Measurements from ENCODE around the gene RIOK3. TPM values are rescaled to one million over a fixed set of nuclear protein-coding genes. Genes with fewer than 3 reads are reported as not detected.
"Not testable (repeated sequence)": the region's sequence is repeated elsewhere in the genome, so short reads cannot be mapped to it uniquely, and the experiment has no call there.

Gene RIOK3
- total and polyA plus RNA-seq, 2 of the 4 experiments (the other 2 are of a cell fraction), result 21.5 to 38.9 TPM

DNA sequence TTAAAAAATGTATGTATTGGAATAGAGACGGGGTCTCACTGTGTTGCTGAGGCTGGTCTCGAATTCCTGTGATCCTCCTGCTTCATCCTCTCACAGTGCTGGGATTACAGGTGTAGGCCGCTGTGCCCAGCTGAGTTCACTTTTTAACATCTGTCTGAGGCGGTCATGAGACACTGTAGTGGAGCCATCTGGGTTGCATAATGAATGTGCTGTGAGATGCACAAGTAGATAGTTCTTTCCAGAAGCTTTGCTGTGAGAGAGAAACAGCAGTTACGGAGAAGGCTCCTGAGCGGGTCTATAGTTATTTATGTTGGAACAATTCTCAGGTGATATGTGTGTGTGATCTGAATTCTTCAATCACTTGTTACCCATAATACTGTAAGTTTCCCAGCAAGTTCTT lies 53.3 kb downstream of the RIOK3 start:
- no peak overlapping the region for H3K14ac ChIP-seq (replicated peaks; ENCODE audit: low read depth, low read length)
- no peaks in the 10 kb centered on the region for H3K27me3 ChIP-seq (ENCODE audit: control insufficient read depth, insufficient read depth, low read length)
- no peak overlapping the region for H3K56ac ChIP-seq (ENCODE audit: extremely low read depth, insufficient read depth, low read length)
- no peak for ATAC-seq (ENCODE audit: low read depth)
- H4K8ac ChIP-seq (ENCODE audit: low read depth in 2 of 2, low read length in 2 of 2), result no peak overlapping the region
- H3K27ac ChIP-seq (ENCODE audit: insufficient read depth, low read length), result no peak overlapping the region
- H3K79me1 ChIP-seq (ENCODE audit: low read depth in 1 of 2, low read length in 2 of 2), result peaks cover 25 to 28% of the 10 kb centered on the region in 2 experiments
- BruUV-seq (replicated peaks), result no TSS peak
- H2BK15ac ChIP-seq (ENCODE audit: low read depth, low read length), result no peak overlapping the region
- CTCF ChIA-PET, result interaction anchor here (1.0 kb wide), 1 partner anchor 9 kb away, joined by 5 read pairs; no protein-coding TSS in a partner anchor
- POLR2A ChIA-PET (ENCODE audit: unreplicated experiment), result interaction anchor here (0.6 kb wide), 1 partner anchor 29 kb away, joined by 7 read pairs; no protein-coding TSS in a partner anchor
- in situ Hi-C loops (cut with MboI; ENCODE audit: low sequenced_read_pairs) (no loop called here), dilution Hi-C loops (cut with HindIII; ENCODE audit: low sequenced_read_pairs, unreplicated experiment) (no loop called here), intact Hi-C loops (cut with micrococcal nuclease) (no loop called here)
- no peaks in the 10 kb centered on the region for H3K9me3 ChIP-seq (ENCODE audit: control insufficient read depth, insufficient read depth, low read length)
- H3K4ac ChIP-seq (ENCODE audit: low read depth, low read length), result no peak overlapping the region
- H4K20me1 ChIP-seq (ENCODE audit: insufficient read depth, low read length), result peaks cover 4% of the 10 kb centered on the region; the same call in 1 of the 2 replicates
- H3K4me1 ChIP-seq (ENCODE audit: control insufficient read depth, insufficient read depth, low read length), result peaks cover 4% of the 10 kb centered on the region; the same call in 1 of the 2 replicates
- no peak overlapping the region for H2AFZ ChIP-seq (replicated peaks; ENCODE audit: low read length, poor library complexity)
- no peak overlapping the region for H3K23ac ChIP-seq (ENCODE audit: low read depth, low read length)
- no peak overlapping the region for H3K18ac ChIP-seq (ENCODE audit: low read depth, low read length)
- H2AK5ac ChIP-seq (ENCODE audit: low read depth, low read length), result no peak overlapping the region
- peaks cover 11% of the 10 kb centered on the region for H3K36me3 ChIP-seq (ENCODE audit: control insufficient read depth, insufficient read depth, low read length)
- no peak overlapping the region for H2BK20ac ChIP-seq (ENCODE audit: low read depth, low read length)
- H2AK9ac ChIP-seq (replicated peaks; ENCODE audit: low read depth, low read length, poor library complexity), result no peak overlapping the region
- no peak overlapping the region for H4K5ac ChIP-seq (ENCODE audit: low read depth, low read length)
- no peak overlapping the region for H2BK120ac ChIP-seq (ENCODE audit: low read depth, low read length)
- TF ChIP-seq BHLHE40 (IDR thresholded peaks at IDR 0.05; ENCODE audit: low read depth, low read length) (no peak), POLR2A (IDR thresholded peaks at IDR 0.05; ENCODE audit: low read depth, low read length) (no peak), SMC3 (IDR thresholded peaks at IDR 0.05; ENCODE audit: low read depth, low read length) (no peak), CEBPB (IDR thresholded peaks at IDR 0.05; ENCODE audit: low read depth, low read length) (no peak), MXI1 (IDR thresholded peaks at IDR 0.05; ENCODE audit: borderline replicate concordance, low read depth, low read length) (no peak)
- TF ChIP-seq, protein P1, sequence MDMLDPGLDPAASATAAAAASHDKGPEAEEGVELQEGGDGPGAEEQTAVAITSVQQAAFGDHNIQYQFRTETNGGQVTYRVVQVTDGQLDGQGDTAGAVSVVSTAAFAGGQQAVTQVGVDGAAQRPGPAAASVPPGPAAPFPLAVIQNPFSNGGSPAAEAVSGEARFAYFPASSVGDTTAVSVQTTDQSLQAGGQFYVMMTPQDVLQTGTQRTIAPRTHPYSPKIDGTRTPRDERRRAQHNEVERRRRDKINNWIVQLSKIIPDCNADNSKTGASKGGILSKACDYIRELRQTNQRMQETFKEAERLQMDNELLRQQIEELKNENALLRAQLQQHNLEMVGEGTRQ (IDR thresholded peaks at IDR 0.05; ENCODE audit: low read depth, low read length), result no peak
- H4K91ac ChIP-seq (ENCODE audit: insufficient read depth, low read depth, low read length), result no peak overlapping the region
- peaks cover 5% of the 10 kb centered on the region; the same call in 1 of the 2 replicates for H3K9me1 ChIP-seq (ENCODE audit: insufficient read depth, low read length)
- no peak overlapping the region for H3K9ac ChIP-seq (ENCODE audit: low read depth, low read length)
- no peak for DNase-seq
- no peak overlapping the region for H3K4me3 ChIP-seq (ENCODE audit: insufficient read depth, low read depth, low read length)
- H3K4me2 ChIP-seq (ENCODE audit: low read depth, low read length), result no peak overlapping the region
- no CpG with 5 or more reads among the region's 6 CpGs for WGBS, 2 experiments (ENCODE audit: extremely low coverage in 2 of 2, insufficient read length in 1 of 2)
- no peak overlapping the region for H2BK5ac ChIP-seq (ENCODE audit: low read depth, low read length, poor library complexity, severe bottlenecking)

DNA sequence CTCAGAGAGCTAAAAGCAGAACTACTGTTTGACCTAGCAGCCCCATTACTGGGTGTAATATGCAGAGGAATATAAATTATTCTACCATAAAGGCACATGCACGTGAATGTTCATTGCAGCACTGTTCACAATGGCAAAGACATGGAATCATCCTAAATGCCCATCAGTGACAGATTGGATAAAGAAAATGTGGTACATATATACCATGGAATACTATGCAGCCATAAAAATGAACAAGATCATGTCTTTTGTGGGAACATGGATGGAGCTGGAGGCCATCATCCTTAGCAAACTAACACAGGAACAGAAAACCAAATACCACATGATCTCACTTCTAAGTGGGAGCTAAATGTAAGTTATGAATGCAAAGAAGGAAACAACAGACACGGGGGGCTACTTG lies 57.8 kb downstream of the RIOK3 start:
- DNase-seq; H2AFZ ChIP-seq (replicated peaks; ENCODE audit: low read length, poor library complexity); H3K27me3 ChIP-seq (ENCODE audit: control insufficient read depth, insufficient read depth, low read length); H3K9me1 ChIP-seq (ENCODE audit: insufficient read depth, low read length); H3K4me3 ChIP-seq (ENCODE audit: insufficient read depth, low read depth, low read length); H3K23ac ChIP-seq (ENCODE audit: low read depth, low read length); dilution Hi-C loops (cut with HindIII; ENCODE audit: low sequenced_read_pairs, unreplicated experiment); H2BK5ac ChIP-seq (ENCODE audit: low read depth, low read length, poor library complexity, severe bottlenecking); intact Hi-C loops (cut with micrococcal nuclease); H4K5ac ChIP-seq (ENCODE audit: low read depth, low read length); H3K27ac ChIP-seq (ENCODE audit: insufficient read depth, low read length); POLR2A ChIA-PET (ENCODE audit: unreplicated experiment); H3K14ac ChIP-seq (replicated peaks; ENCODE audit: low read depth, low read length); H3K18ac ChIP-seq (ENCODE audit: low read depth, low read length); H3K4ac ChIP-seq (ENCODE audit: low read depth, low read length); H2BK120ac ChIP-seq (ENCODE audit: low read depth, low read length); H2AK5ac ChIP-seq (ENCODE audit: low read depth, low read length); H3K56ac ChIP-seq (ENCODE audit: extremely low read depth, insufficient read depth, low read length); H4K91ac ChIP-seq (ENCODE audit: insufficient read depth, low read depth, low read length); H2BK15ac ChIP-seq (ENCODE audit: low read depth, low read length); H3K4me1 ChIP-seq (ENCODE audit: control insufficient read depth, insufficient read depth, low read length); BruUV-seq (replicated peaks); ATAC-seq (ENCODE audit: low read depth); H3K9me3 ChIP-seq (ENCODE audit: control insufficient read depth, insufficient read depth, low read length); H4K8ac ChIP-seq (ENCODE audit: low read depth in 2 of 2, low read length in 2 of 2); H4K20me1 ChIP-seq (ENCODE audit: insufficient read depth, low read length); H3K9ac ChIP-seq (ENCODE audit: low read depth, low read length); H2AK9ac ChIP-seq (replicated peaks; ENCODE audit: low read depth, low read length, poor library complexity); H3K4me2 ChIP-seq (ENCODE audit: low read depth, low read length); H2BK20ac ChIP-seq (ENCODE audit: low read depth, low read length): not testable (repeated sequence)
- in situ Hi-C loops (cut with MboI; ENCODE audit: low sequenced_read_pairs), result loop anchor here (10.0 kb wide), 1 partner anchor 294 kb away; no protein-coding TSS in a partner anchor
- H3K79me1 ChIP-seq (ENCODE audit: low read depth in 1 of 2, low read length in 2 of 2), result peaks cover 9 to 13% of the 10 kb centered on the region in 2 experiments; a peak in 3 of 4 replicates
- H3K36me3 ChIP-seq (ENCODE audit: control insufficient read depth, insufficient read depth, low read length), result peaks cover 11% of the 10 kb centered on the region
- no CpG with 5 or more reads among the region's 2 CpGs for WGBS, 2 experiments (ENCODE audit: extremely low coverage in 2 of 2, insufficient read length in 1 of 2)
- CTCF ChIA-PET, result interaction anchor here (0.6 kb wide), 1 partner anchor 1660 kb away, joined by 3 read pairs; no protein-coding TSS in a partner anchor
